OCI-LY1 (cell line): ENCODE measurements around the gene TASOR2.

ENCODE experiments used
- H2AFZ ChIP-seq: fragments of 200-600 bp; sonication (generic), shearing (Covaris generic); 2 replicates; pipeline ENCODE4 v1.6.0; 2014; ENCODE audit warnings: antibody characterized with exemption, mild to moderate bottlenecking, low read length
- H3F3A ChIP-seq: fragments of 200-600 bp; sonication (generic), shearing (Covaris generic); 2 replicates; pipeline ENCODE4 v1.6.0; 2014; ENCODE audit warnings: mild to moderate bottlenecking, antibody characterized with exemption, low read length, moderate library complexity; ENCODE audit not compliant: insufficient read depth
- H3K27ac ChIP-seq: fragments of 200-600 bp; sonication (generic); 2 replicates; pipeline ENCODE4 v1.5.1; 2014; ENCODE audit warnings: low read length, mixed run types, mild to moderate bottlenecking, low read depth; ENCODE audit not compliant: poor library complexity, severe bottlenecking
- H3K27me3 ChIP-seq: fragments of 200-600 bp; sonication (generic); 2 replicates; pipeline ENCODE4 v1.6.0; 2014; ENCODE audit warnings: antibody characterized with exemption, mild to moderate bottlenecking, low read length, moderate library complexity; ENCODE audit not compliant: insufficient read depth
- H3K36me3 ChIP-seq: fragments of 200-600 bp; sonication (generic); 2 replicates; pipeline ENCODE4 v1.6.1; 2014; ENCODE audit warnings: mild to moderate bottlenecking, antibody characterized with exemption, low read length, moderate library complexity, mixed read lengths; ENCODE audit not compliant: insufficient read depth
- H3K4me1 ChIP-seq: fragments of 200-600 bp; sonication (generic); 2 replicates; pipeline ENCODE4 v1.5.1; 2014; ENCODE audit warnings: mild to moderate bottlenecking, low read length, moderate library complexity; ENCODE audit not compliant: insufficient read depth, severe bottlenecking
- H3K4me2 ChIP-seq: fragments of 200-600 bp; sonication (generic), shearing (Covaris generic); 2 replicates; pipeline ENCODE4 v1.6.1; 2014; ENCODE audit warnings: low read length
- H3K4me3 ChIP-seq: fragments of 200-600 bp; sonication (generic); 2 replicates; pipeline ENCODE4 v1.5.1; 2014; ENCODE audit warnings: low read length, low read depth, mild to moderate bottlenecking, mixed read lengths; ENCODE audit not compliant: poor library complexity, severe bottlenecking
- H3K79me2 ChIP-seq: fragments of 200-600 bp; shearing (Covaris generic); 2 replicates; pipeline ENCODE4 v1.6.1; 2016; ENCODE audit warnings: mixed run types, low read length, mixed read lengths; ENCODE audit not compliant: insufficient read depth
- H3K9ac ChIP-seq: fragments of 200-600 bp; sonication (generic), shearing (Covaris generic); 2 replicates; pipeline ENCODE4 v1.6.1; 2014; ENCODE audit warnings: mild to moderate bottlenecking, low read length, mixed read lengths
- H3K9me2 ChIP-seq: fragments of 200-600 bp; sonication (generic), shearing (Covaris generic); 2 replicates; pipeline ENCODE4 v1.6.1; 2014; ENCODE audit warnings: low read depth, mild to moderate bottlenecking, low read length, mixed read lengths
- H3K9me3 ChIP-seq: fragments of 200-600 bp; shearing (Covaris generic); 2 replicates; pipeline ENCODE4 v1.6.1; 2014; ENCODE audit warnings: low read length, mixed read lengths
- H4K20me1 ChIP-seq: fragments of 200-600 bp; sonication (generic), shearing (Covaris generic); 2 replicates; pipeline ENCODE4 v1.6.0; 2016; ENCODE audit warnings: mild to moderate bottlenecking, low read length; ENCODE audit not compliant: insufficient read depth
- EZH2 ChIP-seq: fragments of 200-600 bp; sonication (generic), shearing (Covaris generic); IDR thresholded peaks from 2 replicates; pipeline ENCODE4 v1.8.0; 2017; ENCODE audit warnings: borderline replicate concordance, mixed run types, mild to moderate bottlenecking, antibody characterized with exemption, low read length, moderate library complexity, mixed read lengths
- TF ChIP-seq, protein P1 (sequence below): fragments of 200-600 bp; sonication (generic), shearing (Covaris generic); IDR thresholded peaks from 2 replicates; pipeline ENCODE4 v1.5.1; 2017; ENCODE audit warnings: mild to moderate bottlenecking, antibody characterized with exemption, low read length, moderate library complexity, mixed read lengths

The TASOR2 gene

DNA sequence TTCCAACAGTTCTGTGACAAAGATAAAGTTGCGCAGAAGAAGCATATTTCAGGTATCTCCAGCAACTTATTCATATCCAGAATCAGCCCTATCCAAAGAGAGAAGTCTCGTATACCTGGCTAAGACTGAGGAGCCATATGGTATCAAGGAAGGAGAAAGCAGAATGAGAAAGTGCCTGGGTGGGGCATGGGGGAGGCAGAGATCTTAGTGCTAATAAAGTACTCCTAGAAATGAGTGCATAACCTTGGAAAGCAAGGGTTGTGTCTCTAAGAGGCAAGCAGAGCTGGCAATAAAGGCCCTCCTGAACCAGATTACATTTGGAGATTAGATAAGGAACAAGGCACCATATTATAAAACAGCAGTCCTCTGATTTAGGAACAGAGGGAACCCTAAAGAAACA lies 12.7 kb downstream of the TASOR2 start:
- H3K4me2 ChIP-seq = no peak overlapping the region
- H3F3A ChIP-seq = no peaks in the 10 kb centered on the region
- H3K9ac ChIP-seq = no peak overlapping the region
- H3K4me3 ChIP-seq = no peak overlapping the region
- TF ChIP-seq EZH2 = no peak
- TF ChIP-seq, protein P1, sequence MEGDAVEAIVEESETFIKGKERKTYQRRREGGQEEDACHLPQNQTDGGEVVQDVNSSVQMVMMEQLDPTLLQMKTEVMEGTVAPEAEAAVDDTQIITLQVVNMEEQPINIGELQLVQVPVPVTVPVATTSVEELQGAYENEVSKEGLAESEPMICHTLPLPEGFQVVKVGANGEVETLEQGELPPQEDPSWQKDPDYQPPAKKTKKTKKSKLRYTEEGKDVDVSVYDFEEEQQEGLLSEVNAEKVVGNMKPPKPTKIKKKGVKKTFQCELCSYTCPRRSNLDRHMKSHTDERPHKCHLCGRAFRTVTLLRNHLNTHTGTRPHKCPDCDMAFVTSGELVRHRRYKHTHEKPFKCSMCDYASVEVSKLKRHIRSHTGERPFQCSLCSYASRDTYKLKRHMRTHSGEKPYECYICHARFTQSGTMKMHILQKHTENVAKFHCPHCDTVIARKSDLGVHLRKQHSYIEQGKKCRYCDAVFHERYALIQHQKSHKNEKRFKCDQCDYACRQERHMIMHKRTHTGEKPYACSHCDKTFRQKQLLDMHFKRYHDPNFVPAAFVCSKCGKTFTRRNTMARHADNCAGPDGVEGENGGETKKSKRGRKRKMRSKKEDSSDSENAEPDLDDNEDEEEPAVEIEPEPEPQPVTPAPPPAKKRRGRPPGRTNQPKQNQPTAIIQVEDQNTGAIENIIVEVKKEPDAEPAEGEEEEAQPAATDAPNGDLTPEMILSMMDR = no peak
- H3K79me2 ChIP-seq = peaks cover 87% of the 10 kb centered on the region
- H3K36me3 ChIP-seq = peaks cover 27% of the 10 kb centered on the region; the same call in 1 of the 2 replicates
- H4K20me1 ChIP-seq = no peaks in the 10 kb centered on the region
- peaks cover 3% of the 10 kb centered on the region; the same call in 1 of the 2 replicates for H3K9me3 ChIP-seq
- H2AFZ ChIP-seq = no peak overlapping the region
- H3K4me1 ChIP-seq = peaks cover 53% of the 10 kb centered on the region
- no peak overlapping the region for H3K27ac ChIP-seq
- H3K27me3 ChIP-seq = no peaks in the 10 kb centered on the region
- H3K9me2 ChIP-seq = no peaks in the 10 kb centered on the region

DNA sequence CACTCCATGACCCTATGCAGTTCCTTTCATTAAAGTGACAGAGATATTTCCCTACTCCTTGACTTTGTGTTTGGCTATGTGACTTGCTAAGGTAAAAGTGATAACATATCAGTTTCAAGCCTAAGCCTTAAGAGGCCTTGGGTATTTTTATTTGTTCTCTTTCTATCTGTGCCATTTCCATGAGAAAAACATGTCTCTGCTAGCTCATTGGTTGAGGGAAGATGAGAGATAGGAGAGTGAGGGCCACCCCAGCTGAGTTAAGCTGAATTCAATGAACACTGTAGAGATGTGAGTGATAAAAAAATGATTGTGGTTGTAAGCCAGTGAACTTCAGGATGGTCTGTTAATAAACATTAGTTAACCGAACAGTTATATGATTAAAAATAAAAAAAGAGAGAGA lies 13.4 kb downstream of the TASOR2 start:
- TF ChIP-seq, protein P1 = no peak
- no peak for TF ChIP-seq EZH2
- no peak overlapping the region for H3K4me3 ChIP-seq
- no peaks in the 10 kb centered on the region for H3K27me3 ChIP-seq
- peaks cover 46% of the 10 kb centered on the region for H3K4me1 ChIP-seq
- H3K9ac ChIP-seq = no peak overlapping the region
- no peak overlapping the region for H3K27ac ChIP-seq
- H3K9me2 ChIP-seq = no peaks in the 10 kb centered on the region
- H3K9me3 ChIP-seq = peaks cover 3% of the 10 kb centered on the region; the same call in 1 of the 2 replicates
- H3K36me3 ChIP-seq = peaks cover 27% of the 10 kb centered on the region; the same call in 1 of the 2 replicates
- H3K4me2 ChIP-seq = no peak overlapping the region
- no peak overlapping the region for H2AFZ ChIP-seq
- H3K79me2 ChIP-seq = peaks cover 94% of the 10 kb centered on the region
- no peaks in the 10 kb centered on the region for H3F3A ChIP-seq
- no peaks in the 10 kb centered on the region for H4K20me1 ChIP-seq

DNA sequence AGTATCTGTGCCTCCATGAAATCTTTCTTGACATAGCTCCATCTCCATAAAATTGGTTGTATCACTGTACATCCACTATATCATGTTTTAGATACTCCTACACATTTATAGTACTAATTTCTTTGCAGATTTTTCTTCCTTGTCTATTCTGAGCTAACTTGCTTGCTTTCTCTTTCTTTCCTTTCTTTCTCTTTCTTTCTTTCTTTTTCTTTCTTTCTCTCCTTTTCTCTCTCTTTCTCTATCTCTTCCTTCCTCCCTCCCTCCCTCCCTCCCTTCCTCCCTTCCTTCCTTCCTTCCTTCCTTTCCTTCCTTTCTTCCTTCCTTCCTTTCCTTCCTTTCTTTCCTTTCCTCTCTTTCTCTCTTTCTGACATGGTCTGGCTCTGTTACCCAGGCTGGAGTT lies 23.7 kb downstream of the TASOR2 start:
- Histone ChIP-seq H4K20me1 (no peaks in the 10 kb centered on the region), H3K9ac (no peak overlapping the region), H3K79me2 (peaks cover 51% of the 10 kb centered on the region), H3K4me3 (no peak overlapping the region), H3K9me2 (no peaks in the 10 kb centered on the region), H3F3A (no peaks in the 10 kb centered on the region; the same call in 1 of the 2 replicates), H3K36me3 (peaks cover 11% of the 10 kb centered on the region; the same call in 1 of the 2 replicates), H2AFZ (no peak overlapping the region), H3K27me3 (no peaks in the 10 kb centered on the region), H3K27ac (no peak overlapping the region), H3K9me3 (no peaks in the 10 kb centered on the region), H3K4me1 (peaks cover 40% of the 10 kb centered on the region), H3K4me2 (no peak overlapping the region)
- no peak for TF ChIP-seq EZH2
- TF ChIP-seq, protein P1 = no peak
